ENCODE data around the gene LATS2. TPM values are rescaled to one million over a fixed set of nuclear protein-coding genes. Genes with fewer than 3 reads are reported as not detected.
A peak's percentile ranks its signal among the peaks of the same experiment; 100 is the strongest.

LATS2 gene
- total and polyA plus RNA-seq, 2 of the 8 experiments (the other 6 are each of a cell fraction or from before 2014, with no cell fraction given) = 8.3 to 26.2 TPM

DNA sequence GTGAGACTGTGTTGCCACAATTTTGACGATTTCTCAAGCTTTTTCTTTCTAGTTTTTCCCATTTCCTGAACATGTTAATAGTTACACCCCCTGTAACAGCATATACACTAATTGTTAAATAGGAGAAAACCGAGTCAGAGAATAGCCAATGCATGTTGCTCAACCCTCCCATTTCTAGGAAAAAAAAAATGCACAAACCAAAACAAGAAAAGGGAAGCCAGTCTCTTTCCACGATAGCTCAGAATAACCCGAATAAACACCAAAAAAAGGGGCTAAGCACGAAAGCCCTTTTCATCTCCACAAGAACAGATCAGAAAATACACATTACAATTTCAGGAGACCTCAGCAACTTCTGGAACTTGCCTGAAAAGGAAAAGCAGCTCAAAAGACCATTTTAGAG, 16.3 kb downstream of the LATS2 start:
- Histone ChIP-seq H3K18ac (ENCODE audit: extremely low read depth, low read length) (no peak overlapping the region), H3K79me2 (ENCODE audit: control insufficient read depth in 1 of 2, insufficient read depth in 2 of 2, low read length in 2 of 2) (peaks cover 10 to 97% of the 10 kb centered on the region in 2 experiments; a peak in 3 of 4 replicates), H3K4me3 (ENCODE audit: extremely low read depth in 1 of 4, insufficient read depth in 2 of 4, low read depth in 3 of 4, low read length in 4 of 4) (no peak overlapping the region), H3K4ac (replicated peaks; ENCODE audit: insufficient read length, low read depth, low read length) (peak overlapping the region; percentile 23), H3K14ac (ENCODE audit: insufficient read length) (no peak overlapping the region), H2BK12ac (ENCODE audit: low read depth, low read length) (no peak overlapping the region), H3K27me3 (replicated peaks in 1 of 4; ENCODE audit: control insufficient read depth in 3 of 4, extremely low read depth in 1 of 4, insufficient read depth in 3 of 4, low read length in 3 of 4) (no peaks in the 10 kb centered on the region), H2AFZ (ENCODE audit: low read length) (no peak overlapping the region), H2BK15ac (ENCODE audit: low read length) (no peak overlapping the region), H4K91ac (replicated peaks; ENCODE audit: insufficient read length, low read length) (no peak overlapping the region), H3K36me3 (ENCODE audit: control insufficient read depth in 2 of 4, insufficient read depth in 4 of 4, low read length in 3 of 4) (peaks cover 3 to 45% (median 9%) of the 10 kb centered on the region in 4 experiments; a peak in 7 of 8 replicates), H2BK20ac (ENCODE audit: low read length) (no peak overlapping the region), H2BK120ac (replicated peaks; ENCODE audit: low read depth, low read length) (no peak overlapping the region), H3K9ac (replicated peaks in 1 of 4; ENCODE audit: extremely low read depth in 1 of 4, low read depth in 3 of 4, low read length in 3 of 4) (no peak overlapping the region), H3K56ac (replicated peaks; ENCODE audit: insufficient read length, low read depth, low read length) (no peak overlapping the region), H4K8ac (ENCODE audit: extremely low read depth, insufficient read depth, low read length) (no peak overlapping the region), H3K79me1 (ENCODE audit: low read depth, low read length) (peaks cover 10% of the 10 kb centered on the region), H3K23me2 (ENCODE audit: low read depth, low read length) (no peaks in the 10 kb centered on the region), H3K4me1 (replicated peaks in 1 of 4; ENCODE audit: control insufficient read depth in 3 of 4, insufficient read depth in 4 of 4, low read length in 3 of 4) (peaks cover 5 to 8% (median 6%) of the 10 kb centered on the region in 4 experiments; a peak in 6 of 7 replicates), H4K5ac (ENCODE audit: insufficient read length, low read depth, low read length) (no peak overlapping the region), H4K20me1 (replicated peaks in 1 of 2; ENCODE audit: control insufficient read depth in 1 of 2, insufficient read depth in 2 of 2, low read length in 2 of 2) (peaks cover 5 to 22% of the 10 kb centered on the region in 2 experiments), H2BK5ac (ENCODE audit: low read depth, low read length) (no peak overlapping the region), H3K27ac (ENCODE audit: low read depth, low read length) (no peak overlapping the region), H2AK5ac (ENCODE audit: low read depth, low read length) (no peak overlapping the region), H3K23ac (ENCODE audit: insufficient read length) (no peak overlapping the region), H3K4me2 (ENCODE audit: insufficient read depth in 1 of 2, low read depth in 2 of 2, low read length in 2 of 2) (no peak overlapping the region), H3K9me3 (ENCODE audit: insufficient read depth in 2 of 2, low read depth in 1 of 2, low read length in 1 of 2) (no peaks in the 10 kb centered on the region)
- no peak for FAIRE-seq
- CTCF ChIA-PET (ENCODE audit: partially characterized antibody) = interaction anchor here (0.9 to 1.5 kb wide), 3 partner anchors 14 to 110 kb away, joined by 4 read pairs; no protein-coding TSS in a partner anchor
- WGBS, 2 experiments (ENCODE audit: extremely low coverage in 1 of 2, insufficient coverage in 1 of 2, insufficient read length in 1 of 2, insufficient replicate concordance in 2 of 2, low coverage in 1 of 2, low lambda C conversion rate in 2 of 2, missing lambda C conversion rate in 1 of 2) = 92% methylated on average over 5 of the region's 5 CpGs; no CpG with 5 or more reads in 1 of the 2 experiments
- DNase-seq (ENCODE audit: low read depth in 1 of 2, low spot score in 2 of 2) = no peak
- POLR2A ChIA-PET (ENCODE audit: partially characterized antibody) = interaction anchor here (0.9 to 2.6 kb wide), 4 partner anchors 9 to 15 kb away, joined by 3 to 14 read pairs (median 6); partner anchors contain the start of gene LATS2
- no peak for TF ChIP-seq HDAC2 (IDR thresholded peaks at IDR 0.05; ENCODE audit: borderline replicate concordance in 1 of 2, low read depth in 2 of 2, low read length in 2 of 2)
- TF ChIP-seq MAFK (IDR thresholded peaks at IDR 0.05; ENCODE audit: low read depth, low read length) = no peak
- TF ChIP-seq FOSL1 (IDR thresholded peaks at IDR 0.05; ENCODE audit: insufficient read depth, low read depth, low read length) = no peak
- no peak for TF ChIP-seq CREB1 (IDR thresholded peaks at IDR 0.05)
- TF ChIP-seq SAP30 (IDR thresholded peaks at IDR 0.05; ENCODE audit: insufficient read depth, insufficient replicate concordance, low read length) = no peak
- no peak for TF ChIP-seq GABPA (IDR thresholded peaks at IDR 0.05; ENCODE audit: borderline replicate concordance, insufficient read depth, low read length)
- TF ChIP-seq USF2 (IDR thresholded peaks at IDR 0.05; ENCODE audit: low read length) = no peak
- no peak for TF ChIP-seq NRF1 (IDR thresholded peaks at IDR 0.05; ENCODE audit: low read depth, low read length)
- no peak for TF ChIP-seq YY1 (IDR thresholded peaks at IDR 0.05; ENCODE audit: low read depth, low read length)
- TF ChIP-seq CHD1 (IDR thresholded peaks at IDR 0.05; ENCODE audit: low read depth, low read length) = no peak
- no peak for TF ChIP-seq JUND (IDR thresholded peaks at IDR 0.05; ENCODE audit: low read length)
